HepG2 (cell line): Measurements from ENCODE around the gene FALEC. TPM values are rescaled to one million over a fixed set of nuclear protein-coding genes. Genes with fewer than 3 reads are reported as not detected.

ENCODE experiments used
- ATAC-seq: fragments of 200-7000 bp; cut with Tn5 transposase; 3 replicates; pipeline ENCODE4 v1.9.1; 2020; ENCODE audit warnings: mild to moderate bottlenecking, moderate library complexity
- BruUV-seq: library from RNA; stranded (reverse); fragments of 400-500 nt; replicated peaks from 2 replicates; lab custom pipeline; 2021; lab: Mats Ljungman, UMichigan
- CTCF ChIA-PET: fragments of 300-600 bp; formaldehyde crosslinking; extraction: SDS; loops from one replicate; lab custom pipeline; 2021; ENCODE audit warnings: low total read pairs, inconsistent platforms, low intra/inter-chr PET ratio; lab: Yijun Ruan, JAX
- POLR2A ChIA-PET: fragments of 350-600 bp; sonication (Branson Sonifier 250); formaldehyde crosslinking; loops from one replicate; lab custom pipeline; 2020; ENCODE audit warnings: antibody characterized with exemption, inconsistent platforms; lab: Yijun Ruan, JAX
- DNase-seq: peaks from one replicate; pipeline ENCODE4 v3.0.0-alpha.2; 2015; ENCODE audit warnings: low spot score
- FAIRE-seq: peaks from 3 replicates; lab custom pipeline; 2011; peaks lifted over from hg19 to GRCh38; lab: Jason Lieb, UNC
- H2AFZ ChIP-seq: one replicate; pipeline ENCODE4 v1.6.1; 2011; ENCODE audit warnings: low read length, inconsistent platforms
- H3K27ac ChIP-seq: fragments of 300-600 bp; 3 replicates; pipeline ENCODE4 v1.8.0; 2011; ENCODE audit warnings: mixed run types, mild to moderate bottlenecking, mixed read lengths, low read length, inconsistent platforms; ENCODE audit not compliant: insufficient read depth; ENCODE audit errors: extremely low read length
- H3K27me3 ChIP-seq, 2 experiments: fragments of 200-600 bp in 1 of 2; 2 replicates in 1 of 2; 3 replicates in 1 of 2; pipeline versions ENCODE4 v1.6.0 to v1.8.0; 2011; ENCODE audit warnings: low read length in 2 of 2, mild to moderate bottlenecking in 2 of 2, moderate library complexity in 2 of 2, inconsistent platforms in 1 of 2; ENCODE audit not compliant: insufficient read depth in 2 of 2, control insufficient read depth in 1 of 2
- H3K36me3 ChIP-seq, 2 experiments: fragments of 200-600 bp in 1 of 2; replicated peaks in 1 of 2; 2 replicates in 1 of 2; 3 replicates in 1 of 2; pipeline versions ENCODE4 v1.5.1 to v1.8.0; 2011; ENCODE audit warnings: low read length in 2 of 2, inconsistent platforms in 1 of 2; ENCODE audit not compliant: insufficient read depth in 2 of 2, control insufficient read depth in 1 of 2
- H3K4me1 ChIP-seq: 2 replicates; pipeline ENCODE4 v1.5.1; 2012; ENCODE audit warnings: low read length, inconsistent platforms; ENCODE audit not compliant: insufficient read depth
- H3K4me2 ChIP-seq: 2 replicates; pipeline ENCODE4 v1.6.0; 2011; ENCODE audit warnings: low read depth, low read length, inconsistent platforms
- H3K4me3 ChIP-seq, 3 experiments: fragments of 200-600 bp in 1 of 3; sonication (generic), shearing (Covaris generic) in 1 of 3; replicated peaks in 1 of 3; 2 replicates each; pipeline ENCODE4 v1.5.1; 2011 to 2016; ENCODE audit warnings: low read length in 3 of 3, inconsistent platforms in 2 of 3, low read depth in 2 of 3, mild to moderate bottlenecking in 2 of 3, control low read depth in 1 of 3, mixed read lengths in 1 of 3; ENCODE audit not compliant: insufficient read depth in 1 of 3
- H3K79me2 ChIP-seq: one replicate; pipeline ENCODE4 v1.6.1; 2011; ENCODE audit warnings: low read length, inconsistent platforms; ENCODE audit not compliant: insufficient read depth
- H3K9ac ChIP-seq: 2 replicates; pipeline ENCODE4 v1.6.0; 2011; ENCODE audit warnings: mild to moderate bottlenecking, low read depth, low read length, inconsistent platforms; ENCODE audit not compliant: insufficient read depth
- H3K9me3 ChIP-seq: 2 replicates; pipeline ENCODE4 v1.5.1; 2012; ENCODE audit warnings: mild to moderate bottlenecking, low read length
- H4K20me1 ChIP-seq: 2 replicates; pipeline ENCODE4 v1.6.0; 2011; ENCODE audit warnings: inconsistent platforms, mild to moderate bottlenecking, low read length, moderate library complexity; ENCODE audit not compliant: insufficient read depth
- AGO2 ChIP-seq: fragments of 200-400 bp; formaldehyde crosslinking; optimal IDR thresholded peaks from 2 replicates; pipeline ENCODE3; 2017; ENCODE audit warnings: mild to moderate bottlenecking, low read depth, low read length, moderate library complexity
- PAXIP1 ChIP-seq: sonication (generic); formaldehyde crosslinking; conservative IDR thresholded peaks from 2 replicates; pipeline ENCODE4 v1.4.0; 2020; ENCODE audit warnings: mild to moderate bottlenecking, missing genetic modification reagents, moderate library complexity
- WGBS: methylation state at CpG from one replicate; pipeline ENCODE4 v1.1.6; 2017; ENCODE audit warnings: low lambda C conversion rate; 5-methylcytosine and 5-hydroxymethylcytosine counted together
- in situ Hi-C: cut with HindIII; loops from 2 replicates; pipeline ENCODE4 v1.10.0; 2017; ENCODE audit warnings: low pct_unique_long_range_greater_than_20kb; ENCODE audit not compliant: extremely low pct_ligation_motif_present
- intact Hi-C: fragments of 100-400 bp; cut with micrococcal nuclease; formaldehyde crosslinking; loops from one replicate; pipeline ENCODE4 v1.10.0; 2022; ENCODE audit not compliant: unreplicated experiment
- polyA plus RNA-seq, 8 experiments: library from polyadenylated mRNA; depleted of rRNA in 3 of 8; stranded (reverse) in 7 of 8; unstranded in 1 of 8; fragments of >200 nt; fragmentation: Illumina TruSeq in 4 of 8; extraction: Trizol in 4 of 8; gene quantifications; 2 replicates each; pipeline versions ENCODE4 v1.2.1 to v1.2.3, GENCODE V29; 2011 to 2016; ENCODE audit warnings: low read depth in 4 of 8, missing spikeins in 1 of 8, mixed read lengths in 1 of 8; ENCODE audit not compliant: insufficient read depth in 1 of 8
- total RNA-seq, 5 experiments: library from RNA; depleted of rRNA; stranded (reverse); fragments of >200 nt; fragmentation: Illumina TruSeq; extraction: Trizol; gene quantifications; 2 replicates each; pipeline ENCODE4 v1.2.3, GENCODE V29; 2016; ENCODE audit warnings: low read depth in 1 of 5

The FALEC gene
- total and polyA plus RNA-seq, 2 of the 13 experiments (the other 11 are each of a cell fraction or from before 2014, with no cell fraction given) = 0.33 to 0.71 TPM

GRCh38 chr1:150558303-150558704 lies 42.8 kb downstream of the FALEC start:
- intact Hi-C loops = loop anchor here (10.0 kb wide), 1 partner anchor 304 kb away; the partner anchor contains the start of gene CA14
- no peak overlapping the region for H3K4me2 ChIP-seq
- H4K20me1 ChIP-seq = no peaks in the 10 kb centered on the region
- no peak for TF ChIP-seq PAXIP1 (CRISPR knock-in tag)
- TF ChIP-seq AGO2 = peak; percentile 31
- H3K4me3 ChIP-seq = no peak overlapping the region
- H3K27ac ChIP-seq = no peak overlapping the region
- CTCF ChIA-PET = no interaction called here
- no peak overlapping the region for H3K9ac ChIP-seq
- no peaks in the 10 kb centered on the region for H3K27me3 ChIP-seq
- no peak overlapping the region for H2AFZ ChIP-seq
- peaks cover 46% of the 10 kb centered on the region for H3K4me1 ChIP-seq
- H3K36me3 ChIP-seq = peaks cover 0 to 5% of the 10 kb centered on the region in 2 experiments; a peak in 2 of 5 replicates
- FAIRE-seq (no peak), ATAC-seq (no peak), DNase-seq (no peak)
- in situ Hi-C loops = no loop called here
- no TSS peak for BruUV-seq
- 78% methylated on average over 11 of the region's 15 CpGs for WGBS
- H3K9me3 ChIP-seq = no peaks in the 10 kb centered on the region
- peaks cover 2% of the 10 kb centered on the region for H3K79me2 ChIP-seq
- POLR2A ChIA-PET = interaction anchor here (1.3 to 6.8 kb wide), 2 partner anchors 7 to 22 kb away, joined by 4 to 88 read pairs; partner anchors contain the start of genes ADAMTSL4 and MCL1
